Measurements from ENCODE around the gene RPA1.

GRCh38 chr17:1872254-1872653, 42.4 kb downstream of the RPA1 start:
- TF ChIP-seq, protein P1, sequence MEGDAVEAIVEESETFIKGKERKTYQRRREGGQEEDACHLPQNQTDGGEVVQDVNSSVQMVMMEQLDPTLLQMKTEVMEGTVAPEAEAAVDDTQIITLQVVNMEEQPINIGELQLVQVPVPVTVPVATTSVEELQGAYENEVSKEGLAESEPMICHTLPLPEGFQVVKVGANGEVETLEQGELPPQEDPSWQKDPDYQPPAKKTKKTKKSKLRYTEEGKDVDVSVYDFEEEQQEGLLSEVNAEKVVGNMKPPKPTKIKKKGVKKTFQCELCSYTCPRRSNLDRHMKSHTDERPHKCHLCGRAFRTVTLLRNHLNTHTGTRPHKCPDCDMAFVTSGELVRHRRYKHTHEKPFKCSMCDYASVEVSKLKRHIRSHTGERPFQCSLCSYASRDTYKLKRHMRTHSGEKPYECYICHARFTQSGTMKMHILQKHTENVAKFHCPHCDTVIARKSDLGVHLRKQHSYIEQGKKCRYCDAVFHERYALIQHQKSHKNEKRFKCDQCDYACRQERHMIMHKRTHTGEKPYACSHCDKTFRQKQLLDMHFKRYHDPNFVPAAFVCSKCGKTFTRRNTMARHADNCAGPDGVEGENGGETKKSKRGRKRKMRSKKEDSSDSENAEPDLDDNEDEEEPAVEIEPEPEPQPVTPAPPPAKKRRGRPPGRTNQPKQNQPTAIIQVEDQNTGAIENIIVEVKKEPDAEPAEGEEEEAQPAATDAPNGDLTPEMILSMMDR (IDR thresholded peaks at IDR 0.05) = no peak
- TF ChIP-seq POLR2A (IDR thresholded peaks at IDR 0.05) = no peak
